ENCODE results near the gene ZBED5.

DNA sequence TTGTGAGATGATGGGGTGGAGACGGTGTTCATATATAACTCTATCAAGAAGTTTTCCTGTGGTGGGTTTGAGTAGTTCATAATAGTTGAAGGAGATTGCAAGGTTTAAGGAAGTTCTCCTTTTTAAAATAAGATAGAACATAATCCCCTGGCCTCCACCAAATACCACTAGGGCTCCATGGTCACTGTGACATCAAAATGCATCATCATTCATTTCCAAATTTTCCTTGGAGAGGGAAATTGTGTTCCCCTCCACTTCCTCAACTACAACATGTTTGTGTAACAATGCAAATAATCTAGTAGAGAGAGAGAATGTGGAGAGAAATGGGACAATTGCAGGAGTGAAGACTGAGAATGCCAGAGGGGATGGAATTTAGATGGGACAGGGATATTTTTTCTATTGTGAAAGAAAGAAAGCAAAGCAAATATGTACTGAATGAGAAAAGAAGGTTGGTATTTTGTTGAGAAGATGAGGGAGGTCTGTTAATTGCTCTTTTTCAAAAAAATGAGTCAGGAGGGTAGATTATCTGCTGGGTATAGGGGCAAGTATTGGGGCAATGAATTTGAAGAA is 33.4 kb upstream of the ZBED5 start:
- TF ChIP-seq, protein P1, sequence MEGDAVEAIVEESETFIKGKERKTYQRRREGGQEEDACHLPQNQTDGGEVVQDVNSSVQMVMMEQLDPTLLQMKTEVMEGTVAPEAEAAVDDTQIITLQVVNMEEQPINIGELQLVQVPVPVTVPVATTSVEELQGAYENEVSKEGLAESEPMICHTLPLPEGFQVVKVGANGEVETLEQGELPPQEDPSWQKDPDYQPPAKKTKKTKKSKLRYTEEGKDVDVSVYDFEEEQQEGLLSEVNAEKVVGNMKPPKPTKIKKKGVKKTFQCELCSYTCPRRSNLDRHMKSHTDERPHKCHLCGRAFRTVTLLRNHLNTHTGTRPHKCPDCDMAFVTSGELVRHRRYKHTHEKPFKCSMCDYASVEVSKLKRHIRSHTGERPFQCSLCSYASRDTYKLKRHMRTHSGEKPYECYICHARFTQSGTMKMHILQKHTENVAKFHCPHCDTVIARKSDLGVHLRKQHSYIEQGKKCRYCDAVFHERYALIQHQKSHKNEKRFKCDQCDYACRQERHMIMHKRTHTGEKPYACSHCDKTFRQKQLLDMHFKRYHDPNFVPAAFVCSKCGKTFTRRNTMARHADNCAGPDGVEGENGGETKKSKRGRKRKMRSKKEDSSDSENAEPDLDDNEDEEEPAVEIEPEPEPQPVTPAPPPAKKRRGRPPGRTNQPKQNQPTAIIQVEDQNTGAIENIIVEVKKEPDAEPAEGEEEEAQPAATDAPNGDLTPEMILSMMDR (IDR thresholded peaks at IDR 0.05): no peak
- TF ChIP-seq POLR2A (IDR thresholded peaks at IDR 0.05): no peak
